ENCODE data around the gene SHANK1. TPM values are rescaled to one million over a fixed set of nuclear protein-coding genes. Genes with fewer than 3 reads are reported as not detected.

Gene SHANK1
- total and polyA plus RNA-seq, 2 of the 4 experiments (the other 2 are of a cell fraction) = 6.1 to 6.7 TPM

DNA sequence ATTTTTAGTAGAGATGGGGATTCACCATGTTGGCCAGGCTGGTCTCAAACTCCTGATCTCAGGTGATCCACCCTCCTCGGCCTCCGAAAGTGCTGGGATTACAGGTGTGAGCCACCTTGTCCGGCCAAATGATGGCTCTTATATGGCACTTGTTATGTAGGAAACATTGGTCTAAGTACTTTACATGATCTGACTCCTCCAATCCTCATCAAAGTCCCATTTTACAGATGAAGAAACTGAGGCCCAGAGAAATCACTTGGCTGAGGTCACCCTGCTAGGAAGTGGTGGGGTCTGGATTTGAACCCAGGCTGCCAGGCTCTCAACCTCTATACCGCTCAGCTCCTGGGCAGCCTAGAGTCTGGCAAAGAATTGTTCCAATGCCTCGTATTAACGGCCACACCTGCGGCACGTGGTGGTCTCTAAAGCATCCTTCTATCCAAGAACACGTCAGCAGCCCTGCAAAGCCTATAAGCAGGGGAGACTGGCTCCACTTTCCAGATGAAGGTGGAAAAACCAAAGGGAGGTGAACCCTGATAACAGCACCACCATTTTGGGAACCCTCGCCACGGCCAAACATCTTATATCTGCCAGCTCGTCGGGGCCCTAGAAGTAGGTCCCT, 18.1 kb downstream of the SHANK1 start:
- Histone ChIP-seq H4K8ac (ENCODE audit: low read depth in 2 of 2, low read length in 2 of 2) (no peak overlapping the region), H3K27me3 (ENCODE audit: control insufficient read depth, insufficient read depth, low read length) (peaks cover 10% of the 10 kb centered on the region; the same call in 1 of the 2 replicates), H3K14ac (replicated peaks; ENCODE audit: low read depth, low read length) (no peak overlapping the region), H2BK15ac (ENCODE audit: low read depth, low read length) (no peak overlapping the region), H3K9me3 (ENCODE audit: control insufficient read depth, insufficient read depth, low read length) (no peaks in the 10 kb centered on the region), H3K23ac (ENCODE audit: low read depth, low read length) (no peak overlapping the region), H3K9ac (ENCODE audit: low read depth, low read length) (no peak overlapping the region), H3K9me1 (ENCODE audit: insufficient read depth, low read length) (peaks cover 6% of the 10 kb centered on the region; the same call in 1 of the 2 replicates), H3K27ac (ENCODE audit: insufficient read depth, low read length) (no peak overlapping the region), H3K36me3 (ENCODE audit: control insufficient read depth, insufficient read depth, low read length) (no peaks in the 10 kb centered on the region), H3K18ac (ENCODE audit: low read depth, low read length) (no peak overlapping the region), H2AFZ (replicated peaks; ENCODE audit: low read length, poor library complexity) (no peak overlapping the region), H3K4ac (ENCODE audit: low read depth, low read length) (no peak overlapping the region), H2BK120ac (ENCODE audit: low read depth, low read length) (no peak overlapping the region), H4K20me1 (ENCODE audit: insufficient read depth, low read length) (no peaks in the 10 kb centered on the region), H3K79me1 (ENCODE audit: low read depth in 1 of 2, low read length in 2 of 2) (no peaks in the 10 kb centered on the region), H4K5ac (ENCODE audit: low read depth, low read length) (no peak overlapping the region), H3K4me3 (ENCODE audit: insufficient read depth, low read depth, low read length) (no peak overlapping the region), H3K4me2 (ENCODE audit: low read depth, low read length) (no peak overlapping the region), H2BK20ac (ENCODE audit: low read depth, low read length) (no peak overlapping the region), H2BK5ac (ENCODE audit: low read depth, low read length, poor library complexity, severe bottlenecking) (no peak overlapping the region), H2AK9ac (replicated peaks; ENCODE audit: low read depth, low read length, poor library complexity) (no peak overlapping the region), H2AK5ac (ENCODE audit: low read depth, low read length) (no peak overlapping the region), H3K4me1 (ENCODE audit: control insufficient read depth, insufficient read depth, low read length) (peaks cover 1% of the 10 kb centered on the region; the same call in 1 of the 2 replicates), H4K91ac (ENCODE audit: insufficient read depth, low read depth, low read length) (no peak overlapping the region), H3K56ac (ENCODE audit: extremely low read depth, insufficient read depth, low read length) (no peak overlapping the region)
- TF ChIP-seq POLR2A (IDR thresholded peaks at IDR 0.05; ENCODE audit: low read depth, low read length) = no peak
- no peak for TF ChIP-seq NFE2L2 (IDR thresholded peaks at IDR 0.05; ENCODE audit: low read depth, low read length)
- no peak for TF ChIP-seq CHD1 (IDR thresholded peaks at IDR 0.05; ENCODE audit: low read depth, low read length)
- no peak for TF ChIP-seq BHLHE40 (IDR thresholded peaks at IDR 0.05; ENCODE audit: low read depth, low read length)
- TF ChIP-seq MXI1 (IDR thresholded peaks at IDR 0.05; ENCODE audit: borderline replicate concordance, low read depth, low read length) = no peak
- TF ChIP-seq RAD21 (IDR thresholded peaks at IDR 0.05; ENCODE audit: low read length) = no peak
- no peak for TF ChIP-seq CTCF (conservative IDR thresholded peaks at IDR 0.05; ENCODE audit: low read depth, low read length)
- dilution Hi-C loops (cut with HindIII; ENCODE audit: low sequenced_read_pairs, unreplicated experiment) = no loop called here
- intact Hi-C loops (cut with micrococcal nuclease) = no loop called here
- BruUV-seq (replicated peaks) = no TSS peak
- CTCF ChIA-PET = no interaction called here
- ATAC-seq (ENCODE audit: low read depth) (no peak), DNase-seq (no peak)
- in situ Hi-C loops (cut with MboI; ENCODE audit: low sequenced_read_pairs) = loop anchor here (10.0 kb wide), 1 partner anchor 337 kb away; the partner anchor contains the start of gene NAPSA
- POLR2A ChIA-PET (ENCODE audit: unreplicated experiment) = no interaction called here
- WGBS, 2 experiments (ENCODE audit: extremely low coverage in 2 of 2, insufficient read length in 1 of 2) = 90% methylated on average over 2 of the region's 13 CpGs; no CpG with 5 or more reads in 1 of the 2 experiments
